ENCODE data around the gene ETV6.
A peak's percentile ranks its signal among the peaks of the same experiment; 100 is the strongest.

ETV6 gene

GRCh38 chr12:11648514-11649412, 711 bp upstream of the ETV6 start:
- Histone ChIP-seq H3K4me2 (ENCODE audit: low read length) (peak overlapping the region; percentile 83), H3K9ac (ENCODE audit: low read depth, low read length) (peak overlapping the region; percentile 94), H3K36me3 (ENCODE audit: insufficient read depth, low read length) (no peaks in the 10 kb centered on the region), H3K27me3 (ENCODE audit: control insufficient read depth, insufficient read depth, low read length) (no peaks in the 10 kb centered on the region), H3K9me3 (replicated peaks; ENCODE audit: low read length) (no peaks in the 10 kb centered on the region), H3K4me3 (ENCODE audit: low read length) (peak overlapping the region; percentile 80), H3K4me1 (ENCODE audit: control insufficient read depth, insufficient read depth, low read length) (peaks cover 27% of the 10 kb centered on the region)

- H3K9ac ChIP-seq (ENCODE audit: low read depth, low read length) = peak overlapping the region; percentile 87
- H3K4me1 ChIP-seq (ENCODE audit: control insufficient read depth, insufficient read depth, low read length) = peaks cover 27% of the 10 kb centered on the region
- peak overlapping the region; percentile 91 for H3K4me2 ChIP-seq (ENCODE audit: low read length)
- H3K9me3 ChIP-seq (replicated peaks; ENCODE audit: low read length) = no peaks in the 10 kb centered on the region
- no peaks in the 10 kb centered on the region for H3K27me3 ChIP-seq (ENCODE audit: control insufficient read depth, insufficient read depth, low read length)
- H3K36me3 ChIP-seq (ENCODE audit: insufficient read depth, low read length) = no peaks in the 10 kb centered on the region
- peak overlapping the region; percentile 80 for H3K4me3 ChIP-seq (ENCODE audit: low read length)
Observed at GRCh38 chr12:11650286-11651281, 1.1 kb downstream of the ETV6 start.

- Histone ChIP-seq H3K36me3 (ENCODE audit: insufficient read depth, low read length) (no peaks in the 10 kb centered on the region), H3K9me3 (replicated peaks; ENCODE audit: low read length) (no peaks in the 10 kb centered on the region), H3K27me3 (ENCODE audit: control insufficient read depth, insufficient read depth, low read length) (no peaks in the 10 kb centered on the region), H3K4me1 (ENCODE audit: control insufficient read depth, insufficient read depth, low read length) (peaks cover 27% of the 10 kb centered on the region), H3K4me3 (ENCODE audit: low read length) (peak overlapping the region; percentile 80), H3K4me2 (ENCODE audit: low read length) (peak overlapping the region; percentile 91), H3K9ac (ENCODE audit: low read depth, low read length) (peak overlapping the region; percentile 87)
Observed at GRCh38 chr12:11651381-11651780, 1.9 kb downstream of the ETV6 start.

GRCh38 chr12:11651785-11652184, 2.3 kb downstream of the ETV6 start:
- Histone ChIP-seq H3K4me1 (ENCODE audit: control insufficient read depth, insufficient read depth, low read length) (peaks cover 27% of the 10 kb centered on the region), H3K9ac (ENCODE audit: low read depth, low read length) (peak overlapping the region; percentile 87), H3K9me3 (replicated peaks; ENCODE audit: low read length) (no peaks in the 10 kb centered on the region), H3K27me3 (ENCODE audit: control insufficient read depth, insufficient read depth, low read length) (no peaks in the 10 kb centered on the region), H3K4me3 (ENCODE audit: low read length) (peak overlapping the region; percentile 80), H3K4me2 (ENCODE audit: low read length) (peak overlapping the region; percentile 91), H3K36me3 (ENCODE audit: insufficient read depth, low read length) (no peaks in the 10 kb centered on the region)

GRCh38 chr12:11652351-11653040, 3.0 kb downstream of the ETV6 start:
- Histone ChIP-seq H3K9ac (ENCODE audit: low read depth, low read length) (peak overlapping the region; percentile 15), H3K27me3 (ENCODE audit: control insufficient read depth, insufficient read depth, low read length) (no peaks in the 10 kb centered on the region), H3K4me3 (ENCODE audit: low read length) (peak overlapping the region; percentile 80), H3K4me1 (ENCODE audit: control insufficient read depth, insufficient read depth, low read length) (peaks cover 27% of the 10 kb centered on the region), H3K9me3 (replicated peaks; ENCODE audit: low read length) (no peaks in the 10 kb centered on the region), H3K4me2 (ENCODE audit: low read length) (peak overlapping the region; percentile 91), H3K36me3 (ENCODE audit: insufficient read depth, low read length) (no peaks in the 10 kb centered on the region)

GRCh38 chr12:11653215-11653753, 3.8 kb downstream of the ETV6 start:
- Histone ChIP-seq H3K9me3 (replicated peaks; ENCODE audit: low read length) (no peaks in the 10 kb centered on the region), H3K9ac (ENCODE audit: low read depth, low read length) (no peak overlapping the region), H3K27me3 (ENCODE audit: control insufficient read depth, insufficient read depth, low read length) (no peaks in the 10 kb centered on the region), H3K4me2 (ENCODE audit: low read length) (peak overlapping the region; percentile 91), H3K4me1 (ENCODE audit: control insufficient read depth, insufficient read depth, low read length) (peaks cover 25% of the 10 kb centered on the region), H3K36me3 (ENCODE audit: insufficient read depth, low read length) (no peaks in the 10 kb centered on the region), H3K4me3 (ENCODE audit: low read length) (no peak overlapping the region)

GRCh38 chr12:11654338-11654737, 4.9 kb downstream of the ETV6 start:
- Histone ChIP-seq H3K4me3 (ENCODE audit: low read length) (no peak overlapping the region), H3K4me2 (ENCODE audit: low read length) (no peak overlapping the region), H3K9ac (ENCODE audit: low read depth, low read length) (no peak overlapping the region), H3K9me3 (replicated peaks; ENCODE audit: low read length) (no peaks in the 10 kb centered on the region), H3K4me1 (ENCODE audit: control insufficient read depth, insufficient read depth, low read length) (peaks cover 29% of the 10 kb centered on the region), H3K27me3 (ENCODE audit: control insufficient read depth, insufficient read depth, low read length) (no peaks in the 10 kb centered on the region), H3K36me3 (ENCODE audit: insufficient read depth, low read length) (no peaks in the 10 kb centered on the region)

GRCh38 chr12:11654802-11655201, 5.3 kb downstream of the ETV6 start:
- Histone ChIP-seq H3K27me3 (ENCODE audit: control insufficient read depth, insufficient read depth, low read length) (no peaks in the 10 kb centered on the region), H3K9me3 (replicated peaks; ENCODE audit: low read length) (no peaks in the 10 kb centered on the region), H3K36me3 (ENCODE audit: insufficient read depth, low read length) (no peaks in the 10 kb centered on the region), H3K4me2 (ENCODE audit: low read length) (no peak overlapping the region), H3K9ac (ENCODE audit: low read depth, low read length) (no peak overlapping the region), H3K4me3 (ENCODE audit: low read length) (no peak overlapping the region), H3K4me1 (ENCODE audit: control insufficient read depth, insufficient read depth, low read length) (peaks cover 29% of the 10 kb centered on the region)

GRCh38 chr12:11655842-11656241, 6.4 kb downstream of the ETV6 start:
- no peak overlapping the region for H3K4me3 ChIP-seq (ENCODE audit: low read length)
- H3K9ac ChIP-seq (ENCODE audit: low read depth, low read length) = no peak overlapping the region
- H3K36me3 ChIP-seq (ENCODE audit: insufficient read depth, low read length) = no peaks in the 10 kb centered on the region
- H3K27me3 ChIP-seq (ENCODE audit: control insufficient read depth, insufficient read depth, low read length) = no peaks in the 10 kb centered on the region
- peaks cover 29% of the 10 kb centered on the region for H3K4me1 ChIP-seq (ENCODE audit: control insufficient read depth, insufficient read depth, low read length)
- H3K9me3 ChIP-seq (replicated peaks; ENCODE audit: low read length) = no peaks in the 10 kb centered on the region
- H3K4me2 ChIP-seq (ENCODE audit: low read length) = no peak overlapping the region

GRCh38 chr12:11656550-11656949, 7.1 kb downstream of the ETV6 start:
- H3K4me2 ChIP-seq (ENCODE audit: low read length) = no peak overlapping the region
- no peaks in the 10 kb centered on the region for H3K9me3 ChIP-seq (replicated peaks; ENCODE audit: low read length)
- no peaks in the 10 kb centered on the region for H3K27me3 ChIP-seq (ENCODE audit: control insufficient read depth, insufficient read depth, low read length)
- no peak overlapping the region for H3K9ac ChIP-seq (ENCODE audit: low read depth, low read length)
- H3K36me3 ChIP-seq (ENCODE audit: insufficient read depth, low read length) = no peaks in the 10 kb centered on the region
- peaks cover 23% of the 10 kb centered on the region for H3K4me1 ChIP-seq (ENCODE audit: control insufficient read depth, insufficient read depth, low read length)
- H3K4me3 ChIP-seq (ENCODE audit: low read length) = no peak overlapping the region

GRCh38 chr12:11657511-11657910, 8.0 kb downstream of the ETV6 start:
- Histone ChIP-seq H3K4me2 (ENCODE audit: low read length) (no peak overlapping the region), H3K4me1 (ENCODE audit: control insufficient read depth, insufficient read depth, low read length) (peaks cover 17% of the 10 kb centered on the region), H3K36me3 (ENCODE audit: insufficient read depth, low read length) (no peaks in the 10 kb centered on the region), H3K9ac (ENCODE audit: low read depth, low read length) (no peak overlapping the region), H3K9me3 (replicated peaks; ENCODE audit: low read length) (no peaks in the 10 kb centered on the region), H3K4me3 (ENCODE audit: low read length) (no peak overlapping the region), H3K27me3 (ENCODE audit: control insufficient read depth, insufficient read depth, low read length) (no peaks in the 10 kb centered on the region)

Data from skeletal muscle satellite cell (primary cell).